ENCODE measurements around the gene MED26. TPM values are rescaled to one million over a fixed set of nuclear protein-coding genes. Genes with fewer than 3 reads are reported as not detected.
A peak's percentile ranks its signal among the peaks of the same experiment; 100 is the strongest.

Gene MED26
- total RNA-seq, 1 experiment from 2014 or later: 11.4 TPM

GRCh38 chr19:16614941-16615340 is 13.1 kb downstream of the MED26 start:
- DNase-seq: no peak
- Histone ChIP-seq H3K4ac (ENCODE audit: low read depth, low read length) (no peak overlapping the region), H2AK5ac (ENCODE audit: insufficient read length, low read length) (no peak overlapping the region), H3K14ac (ENCODE audit: insufficient read depth, low read length) (no peak overlapping the region), H3K4me1 (ENCODE audit: insufficient read depth, low read length) (peaks cover 3% of the 10 kb centered on the region; the same call in 1 of the 2 replicates), H3K79me1 (ENCODE audit: insufficient read depth, low read depth, low read length, poor library complexity, severe bottlenecking) (peaks cover 19% of the 10 kb centered on the region), H2BK12ac (ENCODE audit: insufficient read length, low read depth, low read length) (no peak overlapping the region), H3K27me3 (ENCODE audit: insufficient read depth, low read length) (no peaks in the 10 kb centered on the region), H2BK15ac (ENCODE audit: low read depth, low read length) (no peak overlapping the region), H3K4me2 (ENCODE audit: insufficient read depth, insufficient read length, low read length) (no peak overlapping the region), H3K23me2 (ENCODE audit: insufficient read length, low read depth, low read length, poor library complexity, severe bottlenecking) (no peaks in the 10 kb centered on the region), H4K91ac (ENCODE audit: insufficient read length, low read depth, low read length) (no peak overlapping the region), H3K27ac (ENCODE audit: insufficient read length, low read depth, low read length) (no peak overlapping the region), H3K9ac (ENCODE audit: extremely low read depth, insufficient read length, low read length) (peak overlapping the region; percentile 29), H2BK120ac (ENCODE audit: low read depth, low read length, poor library complexity, severe bottlenecking) (no peak overlapping the region), H3K79me2 (ENCODE audit: insufficient read depth, low read length) (peaks cover 53% of the 10 kb centered on the region; the same call in 1 of the 2 replicates), H2BK5ac (ENCODE audit: insufficient read length, low read length) (no peak overlapping the region), H3K9me3 (ENCODE audit: control insufficient read depth, low read depth, low read length) (no peaks in the 10 kb centered on the region), H3K18ac (ENCODE audit: insufficient read length, low read depth, low read length) (no peak overlapping the region), H4K8ac (replicated peaks; ENCODE audit: insufficient read length, low read depth, low read length) (no peak overlapping the region), H2BK20ac (ENCODE audit: low read depth, low read length, poor library complexity, severe bottlenecking) (no peak overlapping the region), H2AFZ (ENCODE audit: low read length) (no peak overlapping the region), H4K5ac (ENCODE audit: insufficient read length, low read depth, low read length) (no peak overlapping the region), H3K23ac (ENCODE audit: insufficient read length, low read depth, low read length) (no peak overlapping the region), H4K20me1 (ENCODE audit: control insufficient read depth, insufficient read depth, insufficient read length) (no peaks in the 10 kb centered on the region), H3K56ac (ENCODE audit: insufficient read length, low read depth, low read length) (no peak overlapping the region), H3T11ph (ENCODE audit: low read length) (no peak overlapping the region)
- WGBS (ENCODE audit: extremely low coverage, insufficient read length, low lambda C conversion rate): no CpG with 5 or more reads among the region's 2 CpGs
- Mint-ChIP-seq H3K9me3 (no peaks in the 10 kb centered on the region), H3K27ac (peak overlapping the region in 2 of 3 experiments; percentile 44 to 84; a peak in 4 of 7 replicates), H3K27me3 (ENCODE audit: low read depth) (no peaks in the 10 kb centered on the region; the same call in 1 of the 2 replicates), H3K4me1 (peaks cover 26 to 35% of the 10 kb centered on the region in 2 experiments), H3K4me3 (no peak overlapping the region; a peak in 1 of 5 replicates), H3K36me3 (ENCODE audit: insufficient read depth in 1 of 3, low read depth in 3 of 3) (no peaks in the 10 kb centered on the region)
- TF ChIP-seq CTCF (conservative IDR thresholded peaks at IDR 0.05): no peak
